Activated T-helper 2 cell treated with anti-CD3 and anti-CD28 coated beads, Interferon-gamma antibody, Interleukin-2, Interleukin-4, amounts not matched to agents 10 μg/mL and 5 μg/mL and 100 μg/mL, durations not matched to agents 14 hours and 24 hours and 36 hours (primary cell): ENCODE results near the gene DAB1. TPM values are rescaled to one million over a fixed set of nuclear protein-coding genes. Genes with fewer than 3 reads are reported as not detected.

ENCODE experiments used
- DNase-seq: peaks from one replicate; pipeline ENCODE4 v3.0.0; 2021; ENCODE audit warnings: low spot score
- H3K27ac Mint-ChIP-seq: one replicate; pipeline ENCODE4 v1.8.0; 2021; ENCODE audit warnings: mixed read lengths
- H3K27me3 Mint-ChIP-seq: one replicate; pipeline ENCODE4 v1.8.0; 2021; ENCODE audit warnings: low read depth, mixed read lengths
- H3K36me3 Mint-ChIP-seq: one replicate; pipeline ENCODE4 v1.8.0; 2021; ENCODE audit warnings: low read depth, mixed read lengths
- H3K4me1 Mint-ChIP-seq: one replicate; pipeline ENCODE4 v1.8.0; 2021; ENCODE audit warnings: low read depth, mixed read lengths
- H3K4me3 Mint-ChIP-seq: one replicate; pipeline ENCODE4 v1.8.0; 2021; ENCODE audit warnings: low read depth, mild to moderate bottlenecking, moderate library complexity, mixed read lengths
- H3K9me3 Mint-ChIP-seq: one replicate; pipeline ENCODE4 v1.8.0; 2021; ENCODE audit warnings: mixed read lengths
- intact Hi-C: fragments of 100-400 bp; cut with micrococcal nuclease; formaldehyde crosslinking; loops from one replicate; pipeline ENCODE4 v1.15.1; 2023
- total RNA-seq: library from RNA; stranded (reverse); gene quantifications from 2 replicates; pipeline ENCODE4 v1.2.3, GENCODE V29; 2022

The DAB1 gene
- total RNA-seq, 1 donor from 2014 or later = not detected

- DNase-seq = no peak
- Mint-ChIP-seq H3K27me3 (no peaks in the 10 kb centered on the region), H3K4me3 (no peak overlapping the region), H3K4me1 (no peaks in the 10 kb centered on the region), H3K9me3 (no peaks in the 10 kb centered on the region), H3K27ac (no peak overlapping the region), H3K36me3 (no peaks in the 10 kb centered on the region)
- intact Hi-C loops = no loop called here
Measured at GRCh38 chr1:57270927-57271698, 152.7 kb downstream of the DAB1 start.

- H3K27me3 Mint-ChIP-seq = no peaks in the 10 kb centered on the region
- no peaks in the 10 kb centered on the region for H3K9me3 Mint-ChIP-seq
- intact Hi-C loops = no loop called here
- no peaks in the 10 kb centered on the region for H3K36me3 Mint-ChIP-seq
- H3K27ac Mint-ChIP-seq = no peak overlapping the region
- H3K4me1 Mint-ChIP-seq = no peaks in the 10 kb centered on the region
- no peak overlapping the region for H3K4me3 Mint-ChIP-seq
- no peak for DNase-seq
Measured at GRCh38 chr1:57269630-57270225, 154.1 kb downstream of the DAB1 start.

- H3K4me3 Mint-ChIP-seq = no peak overlapping the region
- DNase-seq = no peak
- H3K4me1 Mint-ChIP-seq = no peaks in the 10 kb centered on the region
- H3K27me3 Mint-ChIP-seq = no peaks in the 10 kb centered on the region
- intact Hi-C loops = no loop called here
- no peaks in the 10 kb centered on the region for H3K36me3 Mint-ChIP-seq
- H3K9me3 Mint-ChIP-seq = no peaks in the 10 kb centered on the region
- no peak overlapping the region for H3K27ac Mint-ChIP-seq
Measured at GRCh38 chr1:57265104-57265503, 158.8 kb downstream of the DAB1 start.

- no peak for DNase-seq
- H3K27me3 Mint-ChIP-seq = no peaks in the 10 kb centered on the region
- no peaks in the 10 kb centered on the region for H3K9me3 Mint-ChIP-seq
- H3K27ac Mint-ChIP-seq = no peak overlapping the region
- H3K4me3 Mint-ChIP-seq = no peak overlapping the region
- no peaks in the 10 kb centered on the region for H3K4me1 Mint-ChIP-seq
- no peaks in the 10 kb centered on the region for H3K36me3 Mint-ChIP-seq
- intact Hi-C loops = no loop called here
Measured at GRCh38 chr1:57262472-57262871, 161.4 kb downstream of the DAB1 start.

- intact Hi-C loops = no loop called here
- Mint-ChIP-seq H3K27ac (no peak overlapping the region), H3K36me3 (no peaks in the 10 kb centered on the region), H3K27me3 (no peaks in the 10 kb centered on the region), H3K4me3 (no peak overlapping the region), H3K4me1 (no peaks in the 10 kb centered on the region), H3K9me3 (no peaks in the 10 kb centered on the region)
- DNase-seq = no peak
Measured at GRCh38 chr1:57258557-57259325, 165.1 kb downstream of the DAB1 start.

- DNase-seq = no peak
Measured at GRCh38 chr1:57255945-57256344, 167.9 kb downstream of the DAB1 start.

GRCh38 chr1:57254022-57254421 lies 169.8 kb downstream of the DAB1 start:
- H3K36me3 Mint-ChIP-seq = no peaks in the 10 kb centered on the region
- H3K9me3 Mint-ChIP-seq = no peaks in the 10 kb centered on the region
- DNase-seq = no peak
- H3K4me3 Mint-ChIP-seq = no peak overlapping the region
- no peaks in the 10 kb centered on the region for H3K27me3 Mint-ChIP-seq
- no peak overlapping the region for H3K27ac Mint-ChIP-seq
- no peaks in the 10 kb centered on the region for H3K4me1 Mint-ChIP-seq
- intact Hi-C loops = no loop called here

More at GRCh38 chr1:57255945-57256344, 167.9 kb downstream of the DAB1 start:
- no peaks in the 10 kb centered on the region for H3K9me3 Mint-ChIP-seq
- intact Hi-C loops = no loop called here
- no peaks in the 10 kb centered on the region for H3K4me1 Mint-ChIP-seq
- no peak overlapping the region for H3K27ac Mint-ChIP-seq
- no peak overlapping the region for H3K4me3 Mint-ChIP-seq
- no peaks in the 10 kb centered on the region for H3K27me3 Mint-ChIP-seq
- H3K36me3 Mint-ChIP-seq = no peaks in the 10 kb centered on the region

- no peaks in the 10 kb centered on the region for H3K4me1 Mint-ChIP-seq
- DNase-seq = no peak
- H3K27ac Mint-ChIP-seq = no peak overlapping the region
- no peaks in the 10 kb centered on the region for H3K9me3 Mint-ChIP-seq
- H3K4me3 Mint-ChIP-seq = no peak overlapping the region
- intact Hi-C loops = no loop called here
- no peaks in the 10 kb centered on the region for H3K36me3 Mint-ChIP-seq
- H3K27me3 Mint-ChIP-seq = no peaks in the 10 kb centered on the region
Measured at GRCh38 chr1:57252597-57253294, 171.1 kb downstream of the DAB1 start.

GRCh38 chr1:57250021-57250420 lies 173.8 kb downstream of the DAB1 start:
- intact Hi-C loops = no loop called here
- no peak overlapping the region for H3K4me3 Mint-ChIP-seq
- no peak overlapping the region for H3K27ac Mint-ChIP-seq
- H3K4me1 Mint-ChIP-seq = no peaks in the 10 kb centered on the region
- no peaks in the 10 kb centered on the region for H3K27me3 Mint-ChIP-seq
- H3K36me3 Mint-ChIP-seq = no peaks in the 10 kb centered on the region
- H3K9me3 Mint-ChIP-seq = peaks cover 5% of the 10 kb centered on the region
- no peak for DNase-seq

GRCh38 chr1:57249511-57249910 lies 174.3 kb downstream of the DAB1 start:
- Mint-ChIP-seq H3K36me3 (no peaks in the 10 kb centered on the region), H3K4me3 (no peak overlapping the region), H3K9me3 (peaks cover 5% of the 10 kb centered on the region), H3K27ac (no peak overlapping the region), H3K27me3 (no peaks in the 10 kb centered on the region), H3K4me1 (no peaks in the 10 kb centered on the region)
- no peak for DNase-seq
- intact Hi-C loops = no loop called here

- Mint-ChIP-seq H3K36me3 (no peaks in the 10 kb centered on the region), H3K4me1 (no peaks in the 10 kb centered on the region)
Measured at GRCh38 chr1:57248830-57249229, 175.0 kb downstream of the DAB1 start.

GRCh38 chr1:57238233-57238781 lies 185.6 kb downstream of the DAB1 start:
- no peak for DNase-seq
- Mint-ChIP-seq H3K9me3 (no peaks in the 10 kb centered on the region), H3K27me3 (no peaks in the 10 kb centered on the region), H3K4me3 (no peak overlapping the region), H3K27ac (no peak overlapping the region), H3K4me1 (peaks cover 2% of the 10 kb centered on the region), H3K36me3 (no peaks in the 10 kb centered on the region)
- intact Hi-C loops = no loop called here

More at GRCh38 chr1:57248830-57249229, 175.0 kb downstream of the DAB1 start:
- Mint-ChIP-seq H3K9me3 (peaks cover 5% of the 10 kb centered on the region), H3K27ac (no peak overlapping the region), H3K27me3 (no peaks in the 10 kb centered on the region), H3K4me3 (no peak overlapping the region)
- DNase-seq = no peak
- intact Hi-C loops = no loop called here
